ENCODE measurements around the gene ITGB4. TPM values are rescaled to one million over a fixed set of nuclear protein-coding genes. Genes with fewer than 3 reads are reported as not detected.

Gene ITGB4
- total RNA-seq (2016; rRNA removed; fragmentation: Illumina TruSeq; extraction: Trizol) (4.0 and 6.9 TPM in 2 replicates), polyA plus RNA-seq (2011; rRNA removed) (14.5 and 14.7 TPM in 2 replicates), polyA minus RNA-seq (2011; rRNA and poly(A)+ RNA removed; ENCODE audit: low replicate concordance) (25.3 and 28.4 TPM in 2 replicates), Bru-seq, nascent RNA (percentile 27 among the genes with signal in this experiment), BruChase-seq, experiment 1, labeled RNA remaining after a 6-hour chase (percentile 42 among the genes with signal in this experiment), BruChase-seq, experiment 2, labeled RNA remaining after a 2-hour chase (percentile 32 among the genes with signal in this experiment)
- total RNA-seq (2016; cell fraction: cytosol; rRNA removed; fragmentation: Illumina TruSeq; extraction: Trizol; ENCODE audit: low read depth) = 9.2 and 10.4 TPM in 2 replicates
- 3.9 and 6.3 TPM in 2 replicates for total RNA-seq (2016; cell fraction: insoluble cytoplasmic fraction; rRNA removed; fragmentation: Illumina TruSeq; extraction: Trizol)
- total RNA-seq (2016; cell fraction: membrane; rRNA removed; fragmentation: Illumina TruSeq; extraction: Trizol) = 10.1 and 14.6 TPM in 2 replicates
- 3.7 and 3.9 TPM in 2 replicates for total RNA-seq (2016; cell fraction: nucleus; rRNA removed; fragmentation: Illumina TruSeq; extraction: Trizol)
- polyA plus RNA-seq (2011; cell fraction: cytosol; rRNA removed) = 5.1 and 8.2 TPM in 2 replicates
- polyA plus RNA-seq (2011; cell fraction: nucleus; rRNA removed) = 28.7 and 39.5 TPM in 2 replicates
- polyA plus RNA-seq (2012) = 13.2 and 14.2 TPM in 2 replicates
- polyA plus RNA-seq (2016; cell fraction: cytosol; fragmentation: Illumina TruSeq; extraction: Trizol; ENCODE audit: low read depth) = 36.1 and 40.9 TPM in 2 replicates
- 10.5 and 16.8 TPM in 2 replicates for polyA plus RNA-seq (2016; cell fraction: insoluble cytoplasmic fraction; fragmentation: Illumina TruSeq; extraction: Trizol; ENCODE audit: low read depth)
- polyA plus RNA-seq (2016; cell fraction: membrane; fragmentation: Illumina TruSeq; extraction: Trizol; ENCODE audit: low read depth) = 41.4 and 43.0 TPM in 2 replicates
- 20.5 and 28.1 TPM in 2 replicates for polyA plus RNA-seq (2016; cell fraction: nucleus; fragmentation: Illumina TruSeq; extraction: Trizol; ENCODE audit: insufficient read depth, low read depth)
- 8.4 and 12.7 TPM in 2 replicates for polyA minus RNA-seq (2011; cell fraction: cytosol; rRNA and poly(A)+ RNA removed)
- polyA minus RNA-seq (2011; cell fraction: nucleus; rRNA and poly(A)+ RNA removed) = 3.2 and 6.3 TPM in 2 replicates
- long read RNA-seq, experiment 1, partial matches to known transcripts = 21 of 28 reads
- long read RNA-seq, experiment 1, other reads (novel, unspliced or antisense) = 7 of 28 reads
- long read RNA-seq, experiment 2, partial matches to known transcripts = 23 of 33 reads
- long read RNA-seq, experiment 2, other reads (novel, unspliced or antisense) = 10 of 33 reads

GRCh38 chr17:75720656-75721462 lies at the start of gene ITGB4:
TSS of gene ITGB4 (plus strand) at chr17:75721459. CDS start at chr17:75724704, 3,245 bp downstream.
- peak within 1 kb of the TSS; percentile 46 for H2AFZ ChIP-seq (ENCODE audit: low read length)
- BruUV-seq (replicated peaks) = no TSS peak
- H3K4me3 ChIP-seq (replicated peaks in 1 of 3; ENCODE audit: insufficient read depth in 1 of 3, low read depth in 2 of 3, low read length in 3 of 3) = peak within 1 kb of the TSS; percentile 64 to 87 (median 72)
- ATAC-seq (peak; percentile 62), DNase-seq (ENCODE audit: low spot score) (peak; percentile 39), FAIRE-seq (no peak)
- no peaks in the 10 kb centered on the region for H3K36me3 ChIP-seq (replicated peaks in 1 of 2; ENCODE audit: control insufficient read depth in 1 of 2, insufficient read depth in 2 of 2, low read length in 2 of 2)
- peaks cover 8 to 48% of the 10 kb centered on the region in 2 experiments; a peak in 3 of 5 replicates for H3K27me3 ChIP-seq (ENCODE audit: control insufficient read depth in 1 of 2, insufficient read depth in 2 of 2, low read length in 2 of 2)
- no peaks in the 10 kb centered on the region for H4K20me1 ChIP-seq (ENCODE audit: insufficient read depth, low read length)
- H3K4me1 ChIP-seq (ENCODE audit: insufficient read depth, low read length) = peaks cover 32% of the 10 kb centered on the region
- peak within 1 kb of the TSS; percentile 53; the same call in 1 of the 2 replicates for H3K9ac ChIP-seq (ENCODE audit: insufficient read depth, low read depth, low read length)
- H3K79me2 ChIP-seq (ENCODE audit: insufficient read depth, low read length) = no peaks in the 10 kb centered on the region
- H3K9me3 ChIP-seq (ENCODE audit: low read length) = no peaks in the 10 kb centered on the region
- 7% methylated on average over 14 of the region's 70 CpGs for WGBS (ENCODE audit: low lambda C conversion rate)
- intact Hi-C loops (cut with micrococcal nuclease; ENCODE audit: unreplicated experiment) (no loop called here), in situ Hi-C loops (cut with HindIII; ENCODE audit: extremely low pct_ligation_motif_present, low pct_unique_long_range_greater_than_20kb) (no loop called here)
- ChIA-PET CTCF (ENCODE audit: low intra/inter-chr PET ratio, low total read pairs) (no interaction called here), POLR2A (interaction anchor here (0.7 to 1.9 kb wide), 9 partner anchors 9 to 109 kb away, joined by 3 to 7 read pairs (median 4); partner anchors contain the start of genes GALK1, RECQL5 and SAP30BP)
- no peak within 1 kb of the TSS for H3K27ac ChIP-seq (ENCODE audit: extremely low read length, insufficient read depth, low read length)
- peak within 1 kb of the TSS; percentile 98 for H3K4me2 ChIP-seq (ENCODE audit: low read depth, low read length)
- no peak for TF ChIP-seq ZMAT5 (CRISPR knock-in tag; IDR thresholded peaks at IDR 0.05; ENCODE audit: borderline replicate concordance, low read depth)
- TF ChIP-seq ZBED4 (CRISPR knock-in tag; IDR thresholded peaks at IDR 0.05; ENCODE audit: borderline replicate concordance) = no peak
- TF ChIP-seq MTF2 (CRISPR knock-in tag; IDR thresholded peaks at IDR 0.05; ENCODE audit: borderline replicate concordance) = peak; percentile 39
- no peak for TF ChIP-seq HMG20A (CRISPR knock-in tag; IDR thresholded peaks at IDR 0.05; ENCODE audit: borderline replicate concordance)
- TF ChIP-seq ZNF749 (CRISPR knock-in tag; IDR thresholded peaks at IDR 0.05; ENCODE audit: borderline replicate concordance) = no peak
- TF ChIP-seq E2F1 (CRISPR knock-in tag; IDR thresholded peaks at IDR 0.05) = no peak
- TF ChIP-seq PLRG1 (conservative IDR thresholded peaks at IDR 0.05) = no peak
- peak; percentile 33; the same call in 1 of the 2 replicates for TF ChIP-seq ETV5 (CRISPR knock-in tag; IDR thresholded peaks at IDR 0.05; ENCODE audit: borderline replicate concordance)
- no peak for TF ChIP-seq ZNF431 (CRISPR knock-in tag; IDR thresholded peaks at IDR 0.05; ENCODE audit: borderline replicate concordance, low read depth)
- TF ChIP-seq ZFX (CRISPR knock-in tag; IDR thresholded peaks at IDR 0.05; ENCODE audit: low read depth) = no peak; the same call in none of the 2 replicates
- TF ChIP-seq REL (CRISPR knock-in tag; conservative IDR thresholded peaks at IDR 0.05) = no peak
- no peak for TF ChIP-seq CHCHD3 (CRISPR knock-in tag; IDR thresholded peaks at IDR 0.05)
